HTERT RPE-1 (cell line): Measurements from ENCODE around the gene MBTPS2.

Source experiments
- in situ Hi-C: fragments of 300-500 bp; cut with MboI; formaldehyde crosslinking; loops from 4 replicates; pipeline ENCODE4 v1.14.3; 2020; ENCODE audit warnings: low sequenced_read_pairs

The MBTPS2 gene

GRCh38 chrX:21933077-21933476 lies 93.7 kb downstream of the MBTPS2 start:
- in situ Hi-C loops: no loop called here

- in situ Hi-C loops: no loop called here
Measured at GRCh38 chrX:21934414-21934813, 95.0 kb downstream of the MBTPS2 start.
